HTR-8/SVneo (cell line): ENCODE measurements around the gene ENAM.
A peak's percentile ranks its signal among the peaks of the same experiment; 100 is the strongest.

ENCODE experiments used
- DNase-seq: peaks from one replicate; pipeline ENCODE4 v3.0.0; 2011; ENCODE audit warnings: low spot score, mixed read lengths; ENCODE audit not compliant: insufficient read length
- FAIRE-seq: peaks from 2 replicates; lab custom pipeline; 2011; peaks lifted over from hg19 to GRCh38; lab: Jason Lieb, UNC

Gene ENAM, protein sequence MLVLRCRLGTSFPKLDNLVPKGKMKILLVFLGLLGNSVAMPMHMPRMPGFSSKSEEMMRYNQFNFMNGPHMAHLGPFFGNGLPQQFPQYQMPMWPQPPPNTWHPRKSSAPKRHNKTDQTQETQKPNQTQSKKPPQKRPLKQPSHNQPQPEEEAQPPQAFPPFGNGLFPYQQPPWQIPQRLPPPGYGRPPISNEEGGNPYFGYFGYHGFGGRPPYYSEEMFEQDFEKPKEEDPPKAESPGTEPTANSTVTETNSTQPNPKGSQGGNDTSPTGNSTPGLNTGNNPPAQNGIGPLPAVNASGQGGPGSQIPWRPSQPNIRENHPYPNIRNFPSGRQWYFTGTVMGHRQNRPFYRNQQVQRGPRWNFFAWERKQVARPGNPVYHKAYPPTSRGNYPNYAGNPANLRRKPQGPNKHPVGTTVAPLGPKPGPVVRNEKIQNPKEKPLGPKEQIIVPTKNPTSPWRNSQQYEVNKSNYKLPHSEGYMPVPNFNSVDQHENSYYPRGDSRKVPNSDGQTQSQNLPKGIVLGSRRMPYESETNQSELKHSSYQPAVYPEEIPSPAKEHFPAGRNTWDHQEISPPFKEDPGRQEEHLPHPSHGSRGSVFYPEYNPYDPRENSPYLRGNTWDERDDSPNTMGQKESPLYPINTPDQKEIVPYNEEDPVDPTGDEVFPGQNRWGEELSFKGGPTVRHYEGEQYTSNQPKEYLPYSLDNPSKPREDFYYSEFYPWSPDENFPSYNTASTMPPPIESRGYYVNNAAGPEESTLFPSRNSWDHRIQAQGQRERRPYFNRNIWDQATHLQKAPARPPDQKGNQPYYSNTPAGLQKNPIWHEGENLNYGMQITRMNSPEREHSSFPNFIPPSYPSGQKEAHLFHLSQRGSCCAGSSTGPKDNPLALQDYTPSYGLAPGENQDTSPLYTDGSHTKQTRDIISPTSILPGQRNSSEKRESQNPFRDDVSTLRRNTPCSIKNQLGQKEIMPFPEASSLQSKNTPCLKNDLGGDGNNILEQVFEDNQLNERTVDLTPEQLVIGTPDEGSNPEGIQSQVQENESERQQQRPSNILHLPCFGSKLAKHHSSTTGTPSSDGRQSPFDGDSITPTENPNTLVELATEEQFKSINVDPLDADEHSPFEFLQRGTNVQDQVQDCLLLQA

DNA sequence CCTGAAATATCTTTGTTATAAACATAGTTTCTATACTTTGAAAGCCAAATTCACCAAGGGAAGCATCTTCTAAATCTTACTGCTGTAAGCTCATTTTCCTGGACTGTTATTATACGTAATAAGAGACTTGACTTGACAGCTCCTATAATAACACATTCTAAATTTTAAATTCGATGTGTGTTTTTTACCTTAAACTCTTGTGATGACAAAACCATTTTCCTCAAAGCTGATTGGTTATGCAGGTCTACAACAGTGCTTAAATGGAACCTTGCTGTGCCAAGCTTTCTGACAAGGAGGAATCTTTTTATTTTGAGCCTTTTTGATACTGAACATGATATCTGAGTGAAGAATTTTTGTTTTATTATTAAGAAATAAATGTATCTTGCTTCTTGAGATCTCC lies at the start of gene ENAM:
ENAM (plus strand) TSS at position 301 of the 400 bp plus-strand sequence. CDS start 757 bp downstream, outside the sequence.
- no peak for DNase-seq
- FAIRE-seq, result no peak

GRCh38 chr4:70581980-70582379 lies 46.6 kb upstream of the ENAM start:
- DNase-seq, result no peak
- no peak for FAIRE-seq

GRCh38 chr4:70583952-70584834 lies 44.4 kb upstream of the ENAM start:
- no peak for DNase-seq
- no peak for FAIRE-seq

DNA sequence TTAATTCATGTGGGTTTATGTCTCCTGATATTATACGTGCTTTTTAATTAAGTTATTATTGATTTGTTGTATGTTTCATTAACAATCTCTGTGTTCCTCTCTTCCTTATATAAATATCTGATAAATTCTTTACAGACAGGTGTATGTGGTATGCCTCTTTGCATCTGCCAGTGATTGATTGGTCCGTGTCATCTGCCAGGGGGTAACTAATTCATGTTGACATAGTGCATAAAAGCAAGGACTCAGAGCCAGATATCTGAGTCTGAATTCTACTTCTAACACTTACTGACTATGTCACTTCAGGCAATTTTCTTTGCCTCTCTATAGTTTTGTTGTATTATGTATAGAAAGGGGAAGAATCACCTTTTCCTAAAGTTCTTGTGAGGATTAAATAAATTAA lies 41.7 kb upstream of the ENAM start:
- FAIRE-seq (no peak), DNase-seq (no peak)

GRCh38 chr4:70589785-70590184 lies 38.8 kb upstream of the ENAM start:
- FAIRE-seq, result no peak
- DNase-seq, result no peak

- no peak for FAIRE-seq
- no peak for DNase-seq
These were observed 36.5 kb upstream of the ENAM start, which contains the start of gene AMBN for GRCh38 chr4:70591955-70592582. Gene AMBN (plus strand): TSS chr4:70592256. CDS start chr4:70592359, 103 bp downstream.

GRCh38 chr4:70594196-70594595 lies 34.3 kb upstream of the ENAM start:
- DNase-seq (no peak), FAIRE-seq (no peak)

DNA sequence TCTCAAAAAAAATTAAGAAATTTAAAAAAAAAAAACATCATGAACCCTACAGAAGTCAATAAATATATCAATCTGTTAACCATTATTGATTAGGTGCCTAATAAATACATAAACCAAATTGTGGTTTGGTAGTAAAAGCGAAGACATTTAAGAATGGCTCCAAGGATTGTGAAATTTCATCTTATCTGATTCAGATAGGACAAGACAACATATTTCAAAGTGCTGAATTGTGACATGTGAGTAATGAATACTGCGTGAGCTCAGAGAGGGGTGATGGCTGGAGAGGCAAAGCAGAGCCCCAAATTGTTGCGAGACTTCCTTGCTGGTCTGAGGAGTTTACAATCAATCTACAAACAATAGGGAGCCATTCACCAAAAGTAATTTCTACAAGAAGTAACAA lies 28.2 kb upstream of the ENAM start:
- DNase-seq, result no peak
- FAIRE-seq, result no peak

DNA sequence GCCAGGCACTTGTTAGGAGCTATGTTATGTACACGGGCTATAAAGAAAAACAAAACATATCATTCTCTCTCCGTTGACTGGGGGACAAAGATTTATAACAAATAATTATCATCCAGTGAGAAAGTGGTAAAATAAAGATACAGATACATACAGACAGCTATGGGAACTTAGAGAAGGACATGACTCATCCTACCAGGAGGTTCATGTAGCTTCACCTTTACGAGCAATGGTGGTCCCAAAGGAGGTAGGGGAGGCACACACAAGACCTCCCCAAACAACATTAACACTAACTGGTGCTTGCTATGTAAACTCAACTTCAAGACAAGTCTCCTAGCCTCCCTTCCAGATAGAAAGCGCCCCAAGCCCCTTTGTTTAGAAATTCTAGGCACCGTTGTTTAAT lies 27.6 kb upstream of the ENAM start:
- DNase-seq (no peak), FAIRE-seq (no peak)

- FAIRE-seq (no peak), DNase-seq (peak; percentile 31)
These were observed 27.0 kb upstream of the ENAM start for GRCh38 chr4:70601422-70602039.

- DNase-seq (no peak), FAIRE-seq (no peak)
These were observed 24.7 kb upstream of the ENAM start for GRCh38 chr4:70603856-70604255.

DNA sequence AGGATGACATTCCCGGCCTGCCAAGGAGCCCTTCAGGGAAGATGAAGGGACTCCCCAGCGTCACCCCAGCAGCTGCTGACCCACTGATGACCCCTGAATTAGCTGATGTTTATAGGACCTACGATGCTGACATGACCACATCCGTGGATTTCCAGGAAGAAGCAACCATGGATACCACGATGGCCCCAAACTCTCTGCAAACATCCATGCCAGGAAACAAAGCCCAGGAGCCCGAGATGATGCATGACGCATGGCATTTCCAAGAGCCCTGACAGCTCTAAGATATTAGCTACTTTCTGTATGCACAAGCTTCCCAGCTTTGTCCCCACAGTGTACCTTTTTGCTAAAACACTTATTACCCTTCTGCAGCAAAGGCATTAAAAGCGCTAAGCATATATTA lies 22.1 kb upstream of the ENAM start:
- no peak for DNase-seq
- no peak for FAIRE-seq

DNA sequence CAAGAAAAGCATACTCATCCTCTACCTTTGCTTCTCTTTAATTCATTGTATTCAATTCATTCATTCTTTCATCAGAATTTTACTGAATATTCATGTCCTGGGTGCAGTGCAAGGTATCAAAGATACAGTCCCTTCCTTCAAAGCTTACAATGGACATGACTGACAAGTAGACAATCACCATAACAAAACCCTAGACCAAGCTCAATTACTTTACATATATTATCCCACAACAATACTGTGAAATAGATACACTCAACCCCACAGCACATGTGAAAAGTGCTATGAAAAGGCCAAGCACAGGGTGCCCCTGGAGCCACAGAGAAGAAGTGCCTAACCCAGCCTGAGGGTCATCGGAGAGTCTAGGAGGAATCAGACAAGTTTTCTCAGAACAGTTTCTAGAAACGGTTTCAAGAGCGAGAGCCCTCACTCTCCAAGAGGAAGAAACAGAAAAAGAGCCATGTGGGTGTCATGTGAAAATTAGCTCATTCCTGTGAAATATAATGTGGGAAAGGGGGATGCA lies 21.1 kb upstream of the ENAM start:
- DNase-seq (no peak), FAIRE-seq (no peak)

GRCh38 chr4:70608324-70608723 lies 20.2 kb upstream of the ENAM start:
- FAIRE-seq (no peak), DNase-seq (no peak)

- DNase-seq (no peak), FAIRE-seq (no peak)
These were observed 15.0 kb upstream of the ENAM start for GRCh38 chr4:70613306-70614183.

GRCh38 chr4:70614184-70614555 lies 14.4 kb upstream of the ENAM start:
- FAIRE-seq (no peak), DNase-seq (no peak)

GRCh38 chr4:70619288-70619687 lies 9.3 kb upstream of the ENAM start:
- no peak for DNase-seq

GRCh38 chr4:70619778-70620177 lies 8.8 kb upstream of the ENAM start:
- DNase-seq (no peak), FAIRE-seq (no peak)

More at GRCh38 chr4:70619288-70619687, 9.3 kb upstream of the ENAM start:
- FAIRE-seq, result no peak
